Heart left ventricle (tissue), 16 donors: ENCODE results near the gene CABLES2. TPM values are rescaled to one million over a fixed set of nuclear protein-coding genes. Genes with fewer than 3 reads are reported as not detected.
A peak's percentile ranks its signal among the peaks of the same experiment; 100 is the strongest.

Experiments
- ATAC-seq, 4 donors: fragments of 200-7000 bp; cut with Tn5 transposase; one replicate each; pipeline ENCODE4 v1.9.1; 2020 to 2022; ENCODE audit warnings: moderate library complexity in 4 of 4, mild to moderate bottlenecking in 3 of 4, moderate number of reproducible peaks in 1 of 4
- DNase-seq, 5 donors: peaks; one replicate each; pipeline ENCODE4 v3.0.0-alpha.2; 2020
- H3K27ac ChIP-seq, 12 donors: fragments of 200-600 bp; sonication (generic) in 4 of 12; one replicate each; pipeline versions ENCODE4 v1.5.0 to v1.8.0; 2016 to 2022; ENCODE audit warnings: mild to moderate bottlenecking in 2 of 12
- H3K27me3 ChIP-seq, 9 donors: fragments of 200-600 bp; sonication (generic) in 2 of 9; one replicate each; pipeline versions ENCODE4 v1.5.1 to v1.8.0; 2016 to 2022; ENCODE audit warnings: mild to moderate bottlenecking in 3 of 9
- H3K36me3 ChIP-seq, 9 donors: fragments of 200-600 bp; sonication (generic) in 2 of 9; one replicate each; pipeline versions ENCODE4 v1.5.0 to v1.8.0; 2018 to 2022; ENCODE audit warnings: mild to moderate bottlenecking in 2 of 9
- H3K4me1 ChIP-seq, 12 donors: fragments of 200-600 bp; sonication (generic) in 4 of 12; one replicate each; pipeline versions ENCODE4 v1.5.0 to v1.8.0; 2016 to 2022; ENCODE audit warnings: mild to moderate bottlenecking in 3 of 12
- H3K4me3 ChIP-seq, 12 donors: fragments of 200-600 bp; sonication (generic) in 4 of 12; one replicate each; pipeline versions ENCODE4 v1.5.0 to v1.8.0; 2017 to 2022; ENCODE audit warnings: mild to moderate bottlenecking in 9 of 12, moderate library complexity in 4 of 12
- H3K9me3 ChIP-seq, 12 donors: fragments of 200-600 bp; sonication (generic) in 4 of 12; one replicate each; pipeline versions ENCODE4 v1.5.0 to v1.8.0; 2016 to 2022; ENCODE audit warnings: mild to moderate bottlenecking in 1 of 12
- POLR2A ChIP-seq, 2 donors: fragments of 450-650 bp; IDR thresholded peaks; one replicate each; pipeline ENCODE4 v1.6.1; 2017; ENCODE audit warnings: antibody characterized with exemption in 2 of 2, mild to moderate bottlenecking in 2 of 2, moderate library complexity in 2 of 2
- WGBS, 4 donors: extraction: QIAGEN DNeasy Blood & Tissue Kit in 2 of 4; methylation state at CpG; one replicate each; pipeline versions ENCODE4 v1.1.5 to v1.1.7; 2013 to 2018; 5-methylcytosine and 5-hydroxymethylcytosine counted together
- intact Hi-C, 10 donors: fragments of 100-400 bp; cut with DNase I; formaldehyde crosslinking; loops; one replicate each; pipeline versions ENCODE4 v1.11.1 to v1.14.2; 2022
- polyA plus RNA-seq, 2 donors: library from polyadenylated mRNA; stranded (reverse); fragments of 200-250 nt; gene quantifications; one replicate each; pipeline ENCODE4 v1.2.3, GENCODE V29; 2013
- total RNA-seq, 9 donors: library from RNA; depleted of rRNA in 2 of 9; stranded (reverse); fragments of >200 nt in 2 of 9; fragmentation: NEBNext Ultra II Directional in 3 of 9; extraction: Animal tissue kit (Norgen Biotek cat#: 25700) in 3 of 9; gene quantifications; one replicate each; pipeline versions ENCODE4 v1.1.0 to v1.2.4, GENCODE V29; 2016 to 2023
- TF ChIP-seq, protein P1 (sequence below), 12 donors: fragments of 200-600 bp; sonication (generic) in 4 of 12; IDR thresholded peaks; one replicate each; pipeline versions ENCODE4 v1.5.0 to v1.8.0; 2018 to 2022; ENCODE audit warnings: antibody characterized with exemption in 12 of 12, mild to moderate bottlenecking in 5 of 12
- donor health status: ischemic (EF 13 %, LVEDD 7.1; RV severe dilation, severe dysfunction).
- donor health status: healthy with polysubstance abuse.
- donor health status: DM: no; HTN: yes; CAD: no.
- donor health status: DM: no; HTN: no; CAD: no.
- donor health status: ischemic (EF 25% LVEDD 6.9; RV normal size, moderate dysfunction).
- donor health status: ischemic (EF 25% LVEDD 5.7; RV mildly dilated, moderate dysfunction).
- donor health status: healthy.
- donor health status: DM: yes; HTN: yes; CAD: no.
- donor health status: ischemic (EF 35%, LVEDD 5.7; RV mildly dilated, moderate dysfunction).
- donor health status: nonischemic (EF 11% LVEDD 7.7; RV severe dilation, severe dysfunction).
- donor health status: DM: yes; HTN: yes; CAD: no.
- donor health status: PGD.
- donor health status: ischemic (EF 29% LVEDD 5.4; RV normal size, mild dysfunction).
- donor health status: nonischemic (EF 23%, LVEDD 6.1; RV moderate dilation, normal function).

The CABLES2 gene
- total and polyA plus RNA-seq, 11 donors = 2.9 to 12.0 (median 8.8) TPM

DNA sequence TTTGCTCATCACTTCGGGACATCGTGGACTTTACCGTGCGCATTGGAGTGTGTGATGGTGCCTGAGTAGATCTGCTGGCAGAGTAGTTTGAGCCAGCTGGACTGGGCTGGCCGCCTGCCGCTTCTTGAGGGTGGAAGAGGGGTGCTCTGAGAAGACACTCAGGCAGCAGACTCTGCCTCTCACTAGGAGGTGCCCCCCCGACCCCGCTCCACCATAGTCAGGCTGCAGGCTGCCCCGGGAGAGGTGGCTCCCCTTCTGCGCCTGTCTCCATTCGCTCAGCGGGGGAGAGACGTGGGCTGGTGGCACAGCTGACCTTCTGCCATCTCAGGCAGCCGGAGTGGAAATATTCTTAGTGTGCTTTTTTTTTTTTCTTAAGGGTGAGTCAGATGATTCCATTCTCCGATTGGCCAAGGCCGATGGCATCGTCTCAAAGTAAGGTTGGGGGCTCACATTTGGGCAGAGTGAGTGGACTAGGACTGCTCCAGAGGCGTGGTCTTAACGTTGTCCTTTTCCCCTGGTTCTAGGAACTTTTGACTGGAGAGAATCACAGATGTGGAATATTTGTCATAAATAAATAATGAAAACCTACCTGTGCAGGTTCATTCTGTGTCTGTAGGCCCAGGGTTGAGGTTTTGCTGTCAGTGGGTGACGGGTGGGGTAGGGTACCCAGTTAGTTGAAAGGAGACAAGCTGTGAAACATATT lies 19.0 kb downstream of the CABLES2 start:
- WGBS, 4 donors = 74 to 77% (median 75%) methylated on average over 18 to 20 of the region's 20 CpGs
- ATAC-seq (no peak), DNase-seq (no peak)
- intact Hi-C loops = loop anchor here in 8 of 10 donors (5.0 to 10.0 kb wide), 8 partner anchors 41 to 373 kb away; partner anchors contain the start of genes MTG2 (in 2 of the 8), PSMA7 (in 2 of the 8) and SS18L1 (in 2 of the 8)
- peaks cover 6 to 28% (median 21%) of the 10 kb centered on the region in 12 donors for H3K4me1 ChIP-seq
- no peaks in the 10 kb centered on the region for H3K27me3 ChIP-seq
- no peaks in the 10 kb centered on the region for H3K9me3 ChIP-seq
- peak overlapping the region in 10 of 12 donors; percentile 63 to 100 (median 94) for H3K4me3 ChIP-seq
- TF ChIP-seq POLR2A (IDR thresholded peaks at IDR 0.05) = no peak
- TF ChIP-seq, protein P1, sequence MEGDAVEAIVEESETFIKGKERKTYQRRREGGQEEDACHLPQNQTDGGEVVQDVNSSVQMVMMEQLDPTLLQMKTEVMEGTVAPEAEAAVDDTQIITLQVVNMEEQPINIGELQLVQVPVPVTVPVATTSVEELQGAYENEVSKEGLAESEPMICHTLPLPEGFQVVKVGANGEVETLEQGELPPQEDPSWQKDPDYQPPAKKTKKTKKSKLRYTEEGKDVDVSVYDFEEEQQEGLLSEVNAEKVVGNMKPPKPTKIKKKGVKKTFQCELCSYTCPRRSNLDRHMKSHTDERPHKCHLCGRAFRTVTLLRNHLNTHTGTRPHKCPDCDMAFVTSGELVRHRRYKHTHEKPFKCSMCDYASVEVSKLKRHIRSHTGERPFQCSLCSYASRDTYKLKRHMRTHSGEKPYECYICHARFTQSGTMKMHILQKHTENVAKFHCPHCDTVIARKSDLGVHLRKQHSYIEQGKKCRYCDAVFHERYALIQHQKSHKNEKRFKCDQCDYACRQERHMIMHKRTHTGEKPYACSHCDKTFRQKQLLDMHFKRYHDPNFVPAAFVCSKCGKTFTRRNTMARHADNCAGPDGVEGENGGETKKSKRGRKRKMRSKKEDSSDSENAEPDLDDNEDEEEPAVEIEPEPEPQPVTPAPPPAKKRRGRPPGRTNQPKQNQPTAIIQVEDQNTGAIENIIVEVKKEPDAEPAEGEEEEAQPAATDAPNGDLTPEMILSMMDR (IDR thresholded peaks at IDR 0.05) = no peak
- H3K27ac ChIP-seq = peak overlapping the region in 2 of 12 donors; percentile 96 to 98
- peaks cover 0 to 42% (median 35%) of the 10 kb centered on the region in 9 donors for H3K36me3 ChIP-seq

DNA sequence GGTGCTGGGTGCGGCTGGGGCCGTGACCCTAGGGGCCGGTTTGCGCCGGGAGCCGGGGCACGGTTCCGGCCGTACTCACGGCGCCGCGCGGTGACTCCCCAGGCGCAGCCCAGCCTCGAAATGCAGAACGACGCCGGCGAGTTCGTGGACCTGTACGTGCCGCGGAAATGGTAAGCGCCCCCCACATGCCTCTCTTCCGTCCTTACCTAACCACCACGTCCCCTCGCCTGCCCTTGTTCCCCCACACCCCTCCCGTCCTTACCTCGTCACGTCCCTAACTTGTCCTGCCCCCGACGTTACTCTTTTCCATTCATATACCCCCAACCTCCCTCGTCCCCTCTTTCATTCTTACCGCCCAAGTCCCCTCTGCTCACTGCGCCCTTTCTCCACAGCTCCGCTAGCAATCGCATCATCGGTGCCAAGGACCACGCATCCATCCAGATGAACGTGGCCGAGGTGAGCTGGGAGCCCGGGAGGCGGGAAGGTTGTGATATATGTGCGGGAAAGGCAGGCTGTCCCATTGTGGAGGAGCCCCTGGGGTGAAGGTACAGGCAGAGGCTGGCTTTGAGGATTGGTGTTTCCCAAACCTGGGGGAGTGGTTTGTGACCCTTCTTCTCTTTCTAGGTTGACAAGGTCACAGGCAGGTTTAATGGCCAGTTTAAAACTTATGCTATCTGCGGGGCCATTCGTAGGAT lies 19.7 kb downstream of the CABLES2 start:
- no peak for DNase-seq
- no peak for TF ChIP-seq POLR2A (IDR thresholded peaks at IDR 0.05)
- TF ChIP-seq, protein P1 (IDR thresholded peaks at IDR 0.05) = peak in 1 of 12 donors; percentile 0
- no peaks in the 10 kb centered on the region for H3K9me3 ChIP-seq
- ATAC-seq = peak in 1 of 4 donors; percentile 1
- H3K27ac ChIP-seq = peak overlapping the region; percentile 88 to 98 (median 93)
- H3K27me3 ChIP-seq = no peaks in the 10 kb centered on the region
- H3K4me1 ChIP-seq = peaks cover 8 to 32% (median 25%) of the 10 kb centered on the region in 12 donors
- H3K4me3 ChIP-seq = peak overlapping the region; percentile 57 to 100 (median 93)
- WGBS, 4 donors = 3 to 4% (median 4%) methylated on average over 44 to 47 of the region's 47 CpGs
- H3K36me3 ChIP-seq = peaks cover 0 to 40% (median 33%) of the 10 kb centered on the region in 9 donors
- intact Hi-C loops = loop anchor here in 8 of 10 donors (5.0 to 10.0 kb wide), 8 partner anchors 40 to 373 kb away; partner anchors contain the start of genes MTG2 (in 2 of the 8), PSMA7 (in 2 of the 8) and SS18L1 (in 2 of the 8)

DNA sequence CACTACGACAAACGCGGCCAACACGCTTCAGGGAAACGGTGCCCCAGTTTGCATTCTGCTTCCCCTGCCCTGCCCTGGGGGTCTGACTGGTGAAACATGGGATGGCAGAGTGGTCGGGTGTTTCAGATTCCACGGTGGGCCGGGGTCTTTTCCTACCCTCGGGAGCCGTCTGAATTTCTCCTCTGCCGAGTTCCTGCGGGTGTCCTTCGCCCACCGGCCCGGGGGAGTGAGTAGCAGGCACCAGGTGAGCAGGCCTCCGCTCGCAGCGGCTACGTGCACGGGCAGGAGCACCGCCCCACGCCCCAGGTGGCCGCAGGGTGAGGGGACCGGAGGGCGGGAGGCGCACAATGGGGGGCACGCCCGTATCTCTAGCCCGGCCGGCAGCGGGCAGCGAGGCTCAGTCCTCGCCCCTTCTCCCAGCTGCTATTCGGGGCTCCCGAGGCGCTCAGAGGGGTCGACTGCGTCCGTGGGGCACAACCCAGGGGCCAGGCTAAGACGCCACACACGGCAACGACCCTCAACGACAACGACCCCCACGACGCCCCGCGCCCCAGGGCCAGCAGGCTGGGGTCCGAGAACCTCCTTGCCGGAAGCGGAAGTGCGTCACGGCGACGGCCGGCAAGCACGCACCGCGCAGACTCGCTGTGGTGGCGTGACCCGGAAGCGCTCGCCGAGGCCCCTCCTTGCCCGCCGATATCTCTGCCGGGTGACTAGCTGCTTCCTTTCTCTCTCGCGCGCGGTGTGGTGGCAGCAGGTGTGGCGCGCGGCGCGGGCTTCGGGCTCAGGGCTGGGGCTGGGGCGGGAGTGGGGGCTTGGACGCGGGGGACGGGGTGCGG lies 20.5 kb downstream of the CABLES2 start, which contains the start of gene RPS21:
TSS of gene RPS21 (plus strand) at position 721 of the 836 bp plus-strand sequence. CDS start 236 bp downstream, outside the sequence.
- H3K4me1 ChIP-seq = peaks cover 8 to 37% (median 29%) of the 10 kb centered on the region in 12 donors
- peak within 1 kb of the TSS; percentile 88 to 98 (median 93) for H3K27ac ChIP-seq
- WGBS, 4 donors = 0 to 2% (median 1%) methylated on average over 16 to 83 of the region's 83 CpGs
- H3K9me3 ChIP-seq = no peaks in the 10 kb centered on the region
- DNase-seq (peak; percentile 94 to 97 (median 95)), ATAC-seq (peak; percentile 84 to 95 (median 94))
- H3K27me3 ChIP-seq = no peaks in the 10 kb centered on the region
- TF ChIP-seq, protein P1 (IDR thresholded peaks at IDR 0.05) = peak in 1 of 12 donors; percentile 20
- TF ChIP-seq POLR2A (IDR thresholded peaks at IDR 0.05) = peak in 1 of 2 donors; percentile 86
- intact Hi-C loops = loop anchor here in 8 of 10 donors (5.0 to 10.0 kb wide), 8 partner anchors 39 to 372 kb away; partner anchors contain the start of genes MTG2 (in 2 of the 8), PSMA7 (in 2 of the 8) and SS18L1 (in 2 of the 8)
- H3K36me3 ChIP-seq = peaks cover 0 to 37% (median 32%) of the 10 kb centered on the region in 9 donors
- H3K4me3 ChIP-seq = peak within 1 kb of the TSS; percentile 57 to 100 (median 93)
